HepG2 (cell line): Measurements from ENCODE around the gene MYO3A. TPM values are rescaled to one million over a fixed set of nuclear protein-coding genes. Genes with fewer than 3 reads are reported as not detected.

Experiments
- ATAC-seq: fragments of 200-7000 bp; cut with Tn5 transposase; 3 replicates; pipeline ENCODE4 v1.9.1; 2020; ENCODE audit warnings: mild to moderate bottlenecking, moderate library complexity
- BruUV-seq: library from RNA; stranded (reverse); fragments of 400-500 nt; replicated peaks from 2 replicates; lab custom pipeline; 2021; lab: Mats Ljungman, UMichigan
- CTCF ChIA-PET: fragments of 300-600 bp; formaldehyde crosslinking; extraction: SDS; loops from one replicate; lab custom pipeline; 2021; ENCODE audit warnings: low total read pairs, inconsistent platforms, low intra/inter-chr PET ratio; lab: Yijun Ruan, JAX
- POLR2A ChIA-PET: fragments of 350-600 bp; sonication (Branson Sonifier 250); formaldehyde crosslinking; loops from one replicate; lab custom pipeline; 2020; ENCODE audit warnings: antibody characterized with exemption, inconsistent platforms; lab: Yijun Ruan, JAX
- DNase-seq: peaks from one replicate; pipeline ENCODE4 v3.0.0-alpha.2; 2015; ENCODE audit warnings: low spot score
- FAIRE-seq: peaks from 3 replicates; lab custom pipeline; 2011; peaks lifted over from hg19 to GRCh38; lab: Jason Lieb, UNC
- H2AFZ ChIP-seq: one replicate; pipeline ENCODE4 v1.6.1; 2011; ENCODE audit warnings: low read length, inconsistent platforms
- H3K27ac ChIP-seq: fragments of 300-600 bp; 3 replicates; pipeline ENCODE4 v1.8.0; 2011; ENCODE audit warnings: mixed run types, mild to moderate bottlenecking, mixed read lengths, low read length, inconsistent platforms; ENCODE audit not compliant: insufficient read depth; ENCODE audit errors: extremely low read length
- H3K27me3 ChIP-seq, 2 experiments: fragments of 200-600 bp in 1 of 2; 2 replicates in 1 of 2; 3 replicates in 1 of 2; pipeline versions ENCODE4 v1.6.0 to v1.8.0; 2011; ENCODE audit warnings: low read length in 2 of 2, mild to moderate bottlenecking in 2 of 2, moderate library complexity in 2 of 2, inconsistent platforms in 1 of 2; ENCODE audit not compliant: insufficient read depth in 2 of 2, control insufficient read depth in 1 of 2
- H3K36me3 ChIP-seq, 2 experiments: fragments of 200-600 bp in 1 of 2; replicated peaks in 1 of 2; 2 replicates in 1 of 2; 3 replicates in 1 of 2; pipeline versions ENCODE4 v1.5.1 to v1.8.0; 2011; ENCODE audit warnings: low read length in 2 of 2, inconsistent platforms in 1 of 2; ENCODE audit not compliant: insufficient read depth in 2 of 2, control insufficient read depth in 1 of 2
- H3K4me1 ChIP-seq: 2 replicates; pipeline ENCODE4 v1.5.1; 2012; ENCODE audit warnings: low read length, inconsistent platforms; ENCODE audit not compliant: insufficient read depth
- H3K4me2 ChIP-seq: 2 replicates; pipeline ENCODE4 v1.6.0; 2011; ENCODE audit warnings: low read depth, low read length, inconsistent platforms
- H3K4me3 ChIP-seq, 3 experiments: fragments of 200-600 bp in 1 of 3; sonication (generic), shearing (Covaris generic) in 1 of 3; replicated peaks in 1 of 3; 2 replicates each; pipeline ENCODE4 v1.5.1; 2011 to 2016; ENCODE audit warnings: low read length in 3 of 3, inconsistent platforms in 2 of 3, low read depth in 2 of 3, mild to moderate bottlenecking in 2 of 3, control low read depth in 1 of 3, mixed read lengths in 1 of 3; ENCODE audit not compliant: insufficient read depth in 1 of 3
- H3K79me2 ChIP-seq: one replicate; pipeline ENCODE4 v1.6.1; 2011; ENCODE audit warnings: low read length, inconsistent platforms; ENCODE audit not compliant: insufficient read depth
- H3K9ac ChIP-seq: 2 replicates; pipeline ENCODE4 v1.6.0; 2011; ENCODE audit warnings: mild to moderate bottlenecking, low read depth, low read length, inconsistent platforms; ENCODE audit not compliant: insufficient read depth
- H3K9me3 ChIP-seq: 2 replicates; pipeline ENCODE4 v1.5.1; 2012; ENCODE audit warnings: mild to moderate bottlenecking, low read length
- H4K20me1 ChIP-seq: 2 replicates; pipeline ENCODE4 v1.6.0; 2011; ENCODE audit warnings: inconsistent platforms, mild to moderate bottlenecking, low read length, moderate library complexity; ENCODE audit not compliant: insufficient read depth
- FOXA3 ChIP-seq: IDR thresholded peaks from 2 replicates; pipeline ENCODE4 v1.6.1; 2016; ENCODE audit warnings: missing genetic modification reagents, missing compliant biosample characterization
- HNF1A ChIP-seq, 2 experiments: sonication (generic) in 1 of 2; formaldehyde crosslinking in 1 of 2; IDR thresholded peaks; 2 replicates each; pipeline versions ENCODE4 v1.4.0 to v1.6.1; 2016 to 2020; ENCODE audit warnings: borderline replicate concordance in 1 of 2, low read depth in 1 of 2, mild to moderate bottlenecking in 1 of 2, missing genetic modification reagents in 1 of 2
- PCBP1 ChIP-seq: fragments of 200-400 bp; formaldehyde crosslinking; IDR thresholded peaks from 2 replicates; pipeline ENCODE4 v1.6.1; 2017; ENCODE audit warnings: mild to moderate bottlenecking, low read depth, low read length, borderline replicate concordance
- SALL1 ChIP-seq: sonication (generic); formaldehyde crosslinking; IDR thresholded peaks from 2 replicates; pipeline ENCODE4 v1.8.0; 2022; ENCODE audit warnings: mild to moderate bottlenecking, missing genetic modification reagents
- SIN3B ChIP-seq: fragments of 150-350 bp; IDR thresholded peaks from 2 replicates; pipeline ENCODE4 v1.6.1; 2014; ENCODE audit warnings: low read length
- SKIL ChIP-seq: sonication (generic); formaldehyde crosslinking; IDR thresholded peaks from 2 replicates; pipeline ENCODE4 v1.8.0; 2022; ENCODE audit warnings: missing genetic modification reagents, mild to moderate bottlenecking, moderate library complexity, borderline replicate concordance
- ZNF274 ChIP-seq: sonication (generic); formaldehyde crosslinking; IDR thresholded peaks from 2 replicates; pipeline ENCODE4 v1.5.1; 2020; ENCODE audit warnings: mild to moderate bottlenecking, missing genetic modification reagents
- ZNF382 ChIP-seq: sonication (generic); formaldehyde crosslinking; IDR thresholded peaks from 2 replicates; pipeline ENCODE4 v1.5.0; 2020; ENCODE audit warnings: missing genetic modification reagents, mild to moderate bottlenecking, borderline replicate concordance
- ZNF781 ChIP-seq: sonication (generic); formaldehyde crosslinking; IDR thresholded peaks from 2 replicates; pipeline ENCODE4 v1.5.1; 2020; ENCODE audit warnings: borderline replicate concordance, mild to moderate bottlenecking, missing genetic modification reagents; ENCODE audit errors: not compliant biosample characterization
- WGBS: methylation state at CpG from one replicate; pipeline ENCODE4 v1.1.6; 2017; ENCODE audit warnings: low lambda C conversion rate; 5-methylcytosine and 5-hydroxymethylcytosine counted together
- in situ Hi-C: cut with HindIII; loops from 2 replicates; pipeline ENCODE4 v1.10.0; 2017; ENCODE audit warnings: low pct_unique_long_range_greater_than_20kb; ENCODE audit not compliant: extremely low pct_ligation_motif_present
- intact Hi-C: fragments of 100-400 bp; cut with micrococcal nuclease; formaldehyde crosslinking; loops from one replicate; pipeline ENCODE4 v1.10.0; 2022; ENCODE audit not compliant: unreplicated experiment
- polyA plus RNA-seq, 8 experiments: library from polyadenylated mRNA; depleted of rRNA in 3 of 8; stranded (reverse) in 7 of 8; unstranded in 1 of 8; fragments of >200 nt; fragmentation: Illumina TruSeq in 4 of 8; extraction: Trizol in 4 of 8; gene quantifications; 2 replicates each; pipeline versions ENCODE4 v1.2.1 to v1.2.3, GENCODE V29; 2011 to 2016; ENCODE audit warnings: low read depth in 4 of 8, missing spikeins in 1 of 8, mixed read lengths in 1 of 8; ENCODE audit not compliant: insufficient read depth in 1 of 8
- total RNA-seq, 5 experiments: library from RNA; depleted of rRNA; stranded (reverse); fragments of >200 nt; fragmentation: Illumina TruSeq; extraction: Trizol; gene quantifications; 2 replicates each; pipeline ENCODE4 v1.2.3, GENCODE V29; 2016; ENCODE audit warnings: low read depth in 1 of 5
- TF ChIP-seq, protein P1 (sequence below): sonication (generic); formaldehyde crosslinking; conservative IDR thresholded peaks from 2 replicates; pipeline ENCODE4 v1.4.0; 2020; ENCODE audit warnings: missing genetic modification reagents

The MYO3A gene
- total and polyA plus RNA-seq, 2 of the 13 experiments (the other 11 are each of a cell fraction or from before 2014, with no cell fraction given) = not detected

DNA sequence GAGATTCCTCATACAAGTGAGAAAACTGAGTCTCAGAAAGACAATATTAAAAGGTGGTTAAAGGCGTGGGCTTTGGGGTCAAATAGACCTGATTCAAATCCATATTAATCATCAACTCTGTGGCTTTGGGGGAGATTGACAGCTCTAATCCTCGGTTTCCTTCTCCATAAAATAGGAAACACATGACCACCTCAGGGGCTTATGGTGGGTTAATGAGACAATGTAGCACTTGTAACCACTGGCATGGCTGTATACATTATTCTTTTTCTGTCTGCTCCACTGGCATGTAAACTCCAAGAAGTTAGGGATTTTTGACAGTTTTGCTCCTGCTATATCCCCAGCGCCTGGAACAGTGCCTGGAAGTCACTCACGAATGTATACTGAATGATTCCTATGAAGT is 161.8 kb downstream of the MYO3A start:
- intact Hi-C loops (no loop called here), in situ Hi-C loops (no loop called here)
- Histone ChIP-seq H3K9ac (no peak overlapping the region), H2AFZ (no peak overlapping the region), H3K27ac (no peak overlapping the region), H3K36me3 (no peaks in the 10 kb centered on the region), H3K27me3 (no peaks in the 10 kb centered on the region), H3K9me3 (no peaks in the 10 kb centered on the region), H3K4me2 (no peak overlapping the region), H3K4me3 (no peak overlapping the region), H4K20me1 (no peaks in the 10 kb centered on the region), H3K4me1 (no peaks in the 10 kb centered on the region), H3K79me2 (no peaks in the 10 kb centered on the region)
- ATAC-seq = no peak
- POLR2A ChIA-PET = no interaction called here
- no TSS peak for BruUV-seq
- WGBS = 2% methylated on average over 4 of the region's 4 CpGs
- CTCF ChIA-PET = no interaction called here
- no peak for DNase-seq
- no peak for FAIRE-seq
- TF ChIP-seq, protein P1, sequence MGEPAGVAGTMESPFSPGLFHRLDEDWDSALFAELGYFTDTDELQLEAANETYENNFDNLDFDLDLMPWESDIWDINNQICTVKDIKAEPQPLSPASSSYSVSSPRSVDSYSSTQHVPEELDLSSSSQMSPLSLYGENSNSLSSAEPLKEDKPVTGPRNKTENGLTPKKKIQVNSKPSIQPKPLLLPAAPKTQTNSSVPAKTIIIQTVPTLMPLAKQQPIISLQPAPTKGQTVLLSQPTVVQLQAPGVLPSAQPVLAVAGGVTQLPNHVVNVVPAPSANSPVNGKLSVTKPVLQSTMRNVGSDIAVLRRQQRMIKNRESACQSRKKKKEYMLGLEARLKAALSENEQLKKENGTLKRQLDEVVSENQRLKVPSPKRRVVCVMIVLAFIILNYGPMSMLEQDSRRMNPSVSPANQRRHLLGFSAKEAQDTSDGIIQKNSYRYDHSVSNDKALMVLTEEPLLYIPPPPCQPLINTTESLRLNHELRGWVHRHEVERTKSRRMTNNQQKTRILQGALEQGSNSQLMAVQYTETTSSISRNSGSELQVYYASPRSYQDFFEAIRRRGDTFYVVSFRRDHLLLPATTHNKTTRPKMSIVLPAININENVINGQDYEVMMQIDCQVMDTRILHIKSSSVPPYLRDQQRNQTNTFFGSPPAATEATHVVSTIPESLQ (CRISPR knock-in tag) = no peak
- TF ChIP-seq SIN3B (no peak), SKIL (CRISPR knock-in tag) (no peak), FOXA3 (no peak), HNF1A (IDR thresholded peaks at IDR 0.05; ENCODE audit: low read depth) (no peak), HNF1A (CRISPR knock-in tag; IDR thresholded peaks at IDR 0.05; ENCODE audit: borderline replicate concordance) (no peak), ZNF781 (no peak), SALL1 (CRISPR knock-in tag) (no peak), PCBP1 (no peak), ZNF382 (CRISPR knock-in tag) (no peak), ZNF274 (CRISPR knock-in tag) (no peak)
